AG08396 (cell line): ENCODE measurements around the gene TMEM60.
"Not testable (repeated sequence)": the region's sequence is repeated elsewhere in the genome, so short reads cannot be mapped to it uniquely, and the experiment has no call there.

Source experiments
- DNase-seq: peaks from one replicate; pipeline ENCODE4 v3.0.0; 2012; ENCODE audit warnings: low spot score, mixed read lengths

The TMEM60 gene, protein sequence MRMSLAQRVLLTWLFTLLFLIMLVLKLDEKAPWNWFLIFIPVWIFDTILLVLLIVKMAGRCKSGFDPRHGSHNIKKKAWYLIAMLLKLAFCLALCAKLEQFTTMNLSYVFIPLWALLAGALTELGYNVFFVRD

DNA sequence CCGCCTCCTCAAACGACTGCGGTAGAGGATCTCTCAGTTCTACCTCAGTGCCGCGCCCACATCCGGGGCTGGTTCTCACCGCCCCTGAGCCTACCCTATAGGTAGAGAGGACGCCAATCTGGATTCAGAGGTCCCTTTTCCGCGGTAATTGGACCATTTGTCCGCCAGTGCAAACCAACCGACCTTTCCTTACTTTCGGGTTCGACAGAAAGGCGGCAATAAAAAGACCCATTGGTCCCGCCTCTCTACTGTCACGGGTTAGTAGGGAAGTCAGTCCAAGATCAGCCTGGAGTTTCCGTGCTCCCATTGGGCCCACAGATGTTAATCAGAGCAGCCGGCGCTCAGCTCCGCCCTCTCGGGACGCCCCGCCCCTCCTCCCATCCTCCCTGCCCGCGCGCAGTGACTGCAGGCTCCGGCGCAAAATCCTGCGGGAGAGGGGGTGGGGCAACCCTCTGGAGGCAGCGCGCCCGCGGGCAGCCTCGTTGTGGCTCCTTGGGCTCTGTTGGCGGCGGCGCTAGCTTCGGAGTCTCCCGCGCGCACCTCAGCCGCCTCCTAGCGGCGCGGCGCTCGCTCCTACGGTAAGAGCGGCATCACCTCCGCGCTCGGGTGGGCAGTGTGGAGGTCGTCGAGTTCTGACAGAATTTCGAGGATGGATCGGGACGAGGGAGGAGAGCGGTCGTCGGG lies at the start of gene TMEM60, which contains the start of gene PHTF2:
Gene TMEM60, minus strand, starts transcription at position 41 of the 684 bp plus-strand sequence. CDS start 4,061 bp downstream, outside the sequence.
Gene PHTF2, plus strand, starts transcription at position 380 of the 684 bp plus-strand sequence.
- peak; percentile 96 for DNase-seq

DNA sequence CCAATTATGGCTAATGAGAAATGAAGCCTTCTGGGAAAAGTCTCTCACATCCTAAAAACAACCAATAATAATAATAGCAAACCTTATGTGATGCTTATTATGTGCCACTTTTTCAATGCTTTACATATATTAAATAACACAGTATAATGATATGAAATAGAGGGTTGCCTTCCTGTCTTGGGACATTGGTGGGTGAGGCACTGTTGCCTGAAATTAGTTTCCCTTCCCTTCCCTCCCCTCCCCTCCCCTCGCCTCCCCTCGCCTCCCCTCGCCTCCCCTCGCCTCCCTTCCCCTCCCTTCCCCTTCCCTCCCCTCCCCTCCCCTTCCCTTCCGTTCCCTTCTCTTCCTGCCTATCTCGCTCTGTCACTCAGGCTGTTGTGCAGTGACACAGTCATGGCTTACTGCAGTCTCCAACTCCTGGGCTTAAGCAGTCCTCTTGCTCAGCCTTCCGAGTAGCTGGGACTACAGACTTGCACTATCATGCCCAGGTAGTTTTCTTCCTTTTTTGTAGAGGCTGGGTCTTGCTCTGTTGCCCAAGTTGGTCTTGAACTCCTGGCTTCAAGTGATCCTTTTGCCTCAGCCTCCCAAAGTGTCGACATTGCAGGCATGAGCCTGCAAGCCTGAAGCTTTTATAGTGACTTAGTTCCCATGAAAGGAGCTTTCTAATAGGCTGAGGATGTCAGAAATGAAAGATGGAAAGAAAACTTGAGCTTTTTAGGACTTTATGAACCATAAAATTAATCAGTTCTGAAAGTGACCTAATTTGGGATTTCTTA lies 48.3 kb upstream of the TMEM60 start:
- no peak for DNase-seq

GRCh38 chr7:77843194-77843593 lies 45.0 kb upstream of the TMEM60 start:
- DNase-seq, result no peak

GRCh38 chr7:77839919-77840318 lies 41.7 kb upstream of the TMEM60 start:
- no peak for DNase-seq

DNA sequence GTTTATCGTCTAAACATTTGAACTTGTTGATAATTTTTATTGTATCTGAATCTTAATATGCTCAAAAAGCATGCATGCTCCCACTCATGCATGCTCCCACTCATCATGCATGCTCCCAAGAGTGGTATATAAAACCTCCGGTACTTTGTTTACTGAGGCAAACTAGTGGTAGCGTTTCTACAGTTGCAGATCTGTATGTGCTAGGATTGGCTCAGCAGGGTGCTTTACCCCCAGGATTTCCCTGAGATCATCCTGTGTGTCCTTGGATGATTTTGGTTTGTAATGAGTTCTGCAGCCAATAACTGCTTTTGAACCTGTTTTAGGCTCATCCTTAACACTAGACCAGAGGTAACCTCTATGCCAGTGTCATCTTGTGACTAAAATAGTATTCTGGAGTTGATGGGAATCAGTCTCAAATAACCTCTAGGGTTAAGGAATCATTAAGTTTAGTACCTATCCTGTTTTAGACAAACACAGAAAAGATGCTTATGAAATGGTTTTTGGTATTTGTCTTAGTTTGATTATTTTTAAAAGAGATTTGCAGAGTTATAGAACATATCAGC lies 40.8 kb upstream of the TMEM60 start:
- DNase-seq, result no peak

DNA sequence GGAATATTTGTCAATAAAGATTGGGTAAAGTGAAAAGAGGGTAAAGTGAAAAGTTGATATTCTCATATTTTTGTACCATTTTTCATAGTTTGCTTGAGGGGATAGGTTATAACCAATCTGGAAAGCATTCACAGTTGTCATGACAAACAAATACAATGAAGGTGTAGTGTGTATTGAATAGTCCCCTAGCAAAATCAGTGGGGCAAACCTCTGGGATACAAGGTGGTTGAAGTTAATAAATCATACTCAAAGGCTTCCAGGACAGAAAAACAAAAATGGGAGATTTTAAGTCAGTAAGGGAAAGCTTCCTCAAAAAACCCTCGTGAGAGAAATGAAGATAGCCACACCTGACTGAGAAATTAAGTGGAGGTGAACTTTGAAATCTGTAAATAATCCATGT lies 39.7 kb upstream of the TMEM60 start:
- no peak for DNase-seq

DNA sequence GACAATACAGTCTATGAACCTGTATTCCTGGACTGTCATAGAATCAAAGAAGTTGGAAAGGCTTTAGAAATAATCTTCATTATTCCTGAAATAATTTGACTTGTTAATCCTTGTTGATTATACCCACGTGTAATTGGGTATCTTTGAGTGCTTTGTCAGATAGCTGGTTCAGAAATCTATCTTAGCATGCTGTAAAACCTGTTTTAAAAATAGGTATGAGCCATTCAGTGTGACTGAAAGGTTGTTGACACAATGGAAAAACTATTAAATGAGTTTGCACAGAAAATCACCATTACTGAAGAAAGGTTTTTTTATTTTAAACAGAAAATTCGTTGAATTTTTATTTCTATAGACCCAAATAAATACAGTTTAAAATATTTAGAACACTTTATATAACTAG lies 39.0 kb upstream of the TMEM60 start:
- no peak for DNase-seq

DNA sequence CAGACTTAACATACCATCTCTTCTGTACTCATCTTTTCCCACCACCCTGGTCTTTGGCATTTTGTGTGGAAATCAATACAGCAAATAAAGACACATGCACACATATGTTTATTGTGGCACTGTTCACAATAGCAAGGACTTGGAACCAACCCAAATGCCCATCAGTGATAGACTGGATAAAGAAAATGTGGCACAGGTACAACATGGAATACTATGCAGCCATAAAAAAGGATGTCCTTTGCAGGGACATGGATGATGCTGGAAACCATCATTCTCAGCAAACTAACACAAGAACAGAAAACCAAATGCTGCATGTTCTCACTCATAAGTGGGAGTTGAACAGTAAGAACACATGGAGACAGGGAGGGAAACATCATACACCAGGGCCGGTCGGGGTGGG lies 38.2 kb upstream of the TMEM60 start:
- DNase-seq, result not testable (repeated sequence)

GRCh38 chr7:77833136-77833535 lies 34.9 kb upstream of the TMEM60 start:
- no peak for DNase-seq

GRCh38 chr7:77831953-77832352 lies 33.7 kb upstream of the TMEM60 start:
- no peak for DNase-seq

DNA sequence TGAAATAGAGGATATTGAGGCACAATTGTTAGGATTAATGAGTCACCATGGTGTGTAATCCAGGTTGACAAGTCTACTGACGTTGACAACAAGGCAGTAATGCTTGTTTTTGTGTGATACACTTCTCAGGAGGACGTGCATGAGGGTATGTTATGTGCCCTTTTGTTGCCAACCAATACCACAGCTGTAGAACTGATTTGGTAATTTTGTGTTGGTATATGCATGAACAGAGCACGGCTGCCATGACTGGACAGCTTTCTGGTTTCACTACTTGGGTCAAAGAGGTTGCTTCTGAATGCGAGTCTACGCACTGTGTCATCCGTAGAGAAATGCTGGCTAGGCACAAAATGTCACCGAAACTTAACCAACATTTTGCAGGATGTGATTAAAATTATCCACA lies 33.2 kb upstream of the TMEM60 start:
- no peak for DNase-seq

GRCh38 chr7:77830649-77831355 lies 32.6 kb upstream of the TMEM60 start:
- no peak for DNase-seq

DNA sequence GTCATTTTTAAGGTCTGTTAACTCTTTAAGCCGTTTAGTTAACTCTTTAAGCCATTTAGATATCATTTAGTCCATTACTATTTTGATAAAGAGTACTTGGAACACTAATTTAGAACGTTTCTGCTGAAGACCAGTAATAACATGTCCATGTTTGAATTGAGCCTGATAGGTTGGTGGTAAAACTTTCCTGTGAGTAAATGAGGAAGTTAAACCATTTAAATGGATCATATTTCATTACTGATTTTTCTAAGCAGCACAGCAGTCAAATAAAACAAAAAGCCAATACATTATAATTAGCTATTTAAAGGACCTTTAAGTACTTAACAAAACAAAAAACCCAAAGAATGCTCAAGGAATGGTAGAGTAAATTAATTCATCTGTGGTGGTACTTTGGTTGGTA lies 29.8 kb upstream of the TMEM60 start:
- DNase-seq, result no peak

- DNase-seq, result no peak
Observed at GRCh38 chr7:77826300-77826699, 28.1 kb upstream of the TMEM60 start.

GRCh38 chr7:77825131-77825530 lies 26.9 kb upstream of the TMEM60 start:
- no peak for DNase-seq

DNA sequence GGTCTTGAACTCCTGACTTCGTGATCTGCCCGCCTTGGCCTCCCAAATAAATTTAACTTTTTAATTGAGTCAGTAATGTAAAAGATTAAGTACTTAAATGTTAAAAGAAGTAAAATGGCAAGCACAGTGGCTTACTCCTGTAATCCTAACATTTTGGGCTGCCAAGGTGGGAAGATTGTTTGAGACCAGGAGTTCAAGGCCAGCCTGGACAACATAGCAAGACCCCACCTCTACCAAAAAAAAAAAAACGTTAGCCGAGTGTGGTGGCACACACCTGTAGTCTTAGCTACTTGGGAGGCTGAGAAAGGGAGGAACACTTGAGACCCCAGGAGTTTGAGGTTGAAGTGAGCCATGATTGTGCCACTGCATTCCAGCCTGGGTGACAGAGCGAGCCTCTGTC lies 26.4 kb upstream of the TMEM60 start:
- DNase-seq, result no peak

- no peak for DNase-seq
Observed at GRCh38 chr7:77823787-77824186, 25.6 kb upstream of the TMEM60 start.

- DNase-seq, result no peak
Observed at GRCh38 chr7:77822269-77822668, 24.0 kb upstream of the TMEM60 start.

GRCh38 chr7:77820967-77821366 lies 22.7 kb upstream of the TMEM60 start:
- DNase-seq, result no peak

DNA sequence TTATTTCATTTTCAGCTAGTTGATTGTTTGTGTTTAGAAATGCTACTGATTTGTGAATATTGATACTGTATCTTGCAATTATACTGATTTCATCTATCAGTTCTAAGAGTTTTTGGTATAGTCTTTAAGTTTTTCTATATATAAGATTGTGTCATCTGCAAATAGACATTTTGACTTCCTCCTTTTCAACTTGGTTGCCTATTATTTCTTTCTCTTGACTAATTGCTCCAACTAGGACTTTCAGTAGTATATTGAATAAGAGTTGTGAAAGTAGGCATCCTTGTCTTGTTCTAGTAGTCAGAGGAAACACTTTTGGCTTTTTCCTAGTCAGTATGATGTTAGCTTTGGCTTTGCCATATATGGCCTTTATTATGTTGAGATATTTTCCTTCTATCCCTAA lies 20.8 kb upstream of the TMEM60 start:
- DNase-seq, result no peak

GRCh38 chr7:77813180-77813579 lies 14.9 kb upstream of the TMEM60 start:
- no peak for DNase-seq

- peak; percentile 43 for DNase-seq
Observed at GRCh38 chr7:77812290-77812685, 14.1 kb upstream of the TMEM60 start.
